ENCODE measurements around the gene CLASP1.
"Not testable (repeated sequence)": the region's sequence is repeated elsewhere in the genome, so short reads cannot be mapped to it uniquely, and the experiment has no call there.

The CLASP1 gene

DNA sequence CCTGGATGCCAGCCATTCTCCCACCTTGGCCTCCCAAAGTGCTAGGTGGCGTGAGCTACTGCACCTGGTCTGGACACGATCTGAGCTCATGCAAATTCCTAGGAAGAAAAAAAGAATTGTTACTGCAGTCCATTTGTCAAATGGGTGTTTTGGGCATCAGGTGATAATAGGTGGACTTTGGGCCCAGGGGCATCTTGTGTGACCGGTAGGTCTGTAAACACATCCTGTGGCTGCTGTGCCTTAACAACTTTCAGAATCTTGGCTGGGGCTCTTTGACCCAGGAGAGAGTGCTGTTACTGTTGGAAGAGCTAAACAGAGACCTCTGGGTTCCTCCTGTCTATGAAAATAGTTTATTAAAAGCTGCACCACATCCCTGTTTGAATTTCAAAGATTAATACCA is 329.3 kb downstream of the CLASP1 start:
- DNase-seq (ENCODE audit: low read depth in 2 of 2), result no peak
- no peak overlapping the region for H3K4me3 ChIP-seq (replicated peaks in 1 of 2; ENCODE audit: low read depth in 2 of 2, low read length in 2 of 2)
- TF ChIP-seq, protein P1, sequence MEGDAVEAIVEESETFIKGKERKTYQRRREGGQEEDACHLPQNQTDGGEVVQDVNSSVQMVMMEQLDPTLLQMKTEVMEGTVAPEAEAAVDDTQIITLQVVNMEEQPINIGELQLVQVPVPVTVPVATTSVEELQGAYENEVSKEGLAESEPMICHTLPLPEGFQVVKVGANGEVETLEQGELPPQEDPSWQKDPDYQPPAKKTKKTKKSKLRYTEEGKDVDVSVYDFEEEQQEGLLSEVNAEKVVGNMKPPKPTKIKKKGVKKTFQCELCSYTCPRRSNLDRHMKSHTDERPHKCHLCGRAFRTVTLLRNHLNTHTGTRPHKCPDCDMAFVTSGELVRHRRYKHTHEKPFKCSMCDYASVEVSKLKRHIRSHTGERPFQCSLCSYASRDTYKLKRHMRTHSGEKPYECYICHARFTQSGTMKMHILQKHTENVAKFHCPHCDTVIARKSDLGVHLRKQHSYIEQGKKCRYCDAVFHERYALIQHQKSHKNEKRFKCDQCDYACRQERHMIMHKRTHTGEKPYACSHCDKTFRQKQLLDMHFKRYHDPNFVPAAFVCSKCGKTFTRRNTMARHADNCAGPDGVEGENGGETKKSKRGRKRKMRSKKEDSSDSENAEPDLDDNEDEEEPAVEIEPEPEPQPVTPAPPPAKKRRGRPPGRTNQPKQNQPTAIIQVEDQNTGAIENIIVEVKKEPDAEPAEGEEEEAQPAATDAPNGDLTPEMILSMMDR (IDR thresholded peaks at IDR 0.05; ENCODE audit: low read depth, low read length), result no peak

DNA sequence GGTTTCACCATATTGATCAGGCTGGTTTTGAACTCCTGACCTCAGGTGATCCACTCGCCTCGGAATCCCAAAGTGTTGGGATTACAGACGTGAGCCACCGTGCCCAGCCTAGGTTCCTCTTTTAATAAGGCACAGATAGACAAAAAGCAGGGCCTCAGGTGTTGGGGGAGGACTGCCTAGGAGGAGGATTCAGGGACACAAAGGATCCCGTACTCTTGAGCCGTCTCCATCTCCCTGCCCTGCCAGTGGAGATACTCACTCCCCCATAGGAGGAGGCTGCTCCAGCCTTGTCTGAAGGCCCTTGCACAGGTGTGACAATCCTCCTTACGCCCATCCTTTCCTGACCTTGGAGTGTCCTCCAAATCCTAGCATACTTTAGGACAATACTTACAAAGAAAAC is 332.3 kb downstream of the CLASP1 start:
- DNase-seq (ENCODE audit: low read depth in 2 of 2), result no peak
- TF ChIP-seq, protein P1 (IDR thresholded peaks at IDR 0.05; ENCODE audit: low read depth, low read length), result no peak
- H3K4me3 ChIP-seq (replicated peaks in 1 of 2; ENCODE audit: low read depth in 2 of 2, low read length in 2 of 2), result no peak overlapping the region

DNA sequence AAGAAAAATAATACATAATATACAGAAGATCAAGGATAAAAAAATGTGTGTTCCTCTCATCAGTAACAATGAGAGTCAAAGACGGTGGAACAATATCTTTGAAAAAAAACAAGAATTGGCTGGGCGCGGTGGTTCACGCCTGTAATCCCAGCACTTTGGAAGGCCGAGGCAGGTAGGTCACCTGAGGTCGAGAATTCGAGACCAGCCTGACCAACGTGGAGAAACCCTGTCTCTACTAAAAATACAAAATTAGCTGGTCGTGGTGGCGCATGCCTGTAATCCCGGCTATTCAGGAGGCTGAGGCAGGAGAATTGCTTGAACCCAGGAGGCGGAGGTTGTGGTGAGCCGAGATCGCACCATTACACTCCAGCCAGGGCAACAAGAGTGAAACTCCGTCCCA is 335.6 kb downstream of the CLASP1 start:
- DNase-seq (ENCODE audit: low read depth in 2 of 2); H3K4me3 ChIP-seq (replicated peaks in 1 of 2; ENCODE audit: low read depth in 2 of 2, low read length in 2 of 2): not testable (repeated sequence)

DNA sequence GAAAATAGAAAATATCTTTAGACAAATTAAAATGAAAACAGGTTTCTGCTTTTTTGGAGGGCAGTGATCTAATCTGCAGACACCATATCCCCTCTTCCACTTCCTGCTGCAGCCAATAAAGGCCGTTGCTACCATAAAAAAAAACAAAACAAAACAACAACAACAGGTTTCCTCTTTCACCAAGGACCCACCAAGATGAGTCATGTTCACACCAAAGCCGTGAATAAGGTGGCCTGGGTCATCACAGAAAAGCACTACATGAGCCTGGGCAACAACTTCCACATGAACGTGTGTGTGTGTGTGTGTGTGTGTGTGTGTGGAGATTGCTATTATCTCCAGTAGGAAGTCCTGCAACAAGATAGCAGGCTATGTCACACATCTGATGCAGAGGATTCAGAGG is 339.5 kb downstream of the CLASP1 start:
- no peak overlapping the region for H3K4me3 ChIP-seq (replicated peaks in 1 of 2; ENCODE audit: low read depth in 2 of 2, low read length in 2 of 2)
- TF ChIP-seq, protein P1 (IDR thresholded peaks at IDR 0.05; ENCODE audit: low read depth, low read length), result no peak
- DNase-seq (ENCODE audit: low read depth in 2 of 2), result no peak

DNA sequence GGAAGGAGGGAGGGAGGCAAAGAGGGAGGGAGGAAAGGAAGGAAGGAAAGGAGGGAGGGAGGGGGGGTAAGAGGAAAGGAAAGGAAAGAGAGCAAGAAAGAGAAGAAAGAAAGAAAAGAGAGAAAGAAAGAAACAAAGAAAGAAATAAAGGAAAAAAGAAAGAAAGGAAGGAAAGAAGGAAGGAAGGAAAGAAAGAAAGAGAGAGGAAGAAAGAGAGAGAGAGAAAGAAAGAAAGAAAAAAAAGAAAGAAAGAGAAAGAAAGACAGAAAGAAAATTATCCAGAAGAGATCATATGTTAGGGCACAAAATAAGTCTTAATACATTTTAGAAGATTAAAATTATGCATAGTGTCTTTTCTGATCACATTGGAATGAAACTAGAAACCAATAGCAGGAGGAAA is 339.9 kb downstream of the CLASP1 start:
- DNase-seq (ENCODE audit: low read depth in 2 of 2), result no peak
- TF ChIP-seq, protein P1 (IDR thresholded peaks at IDR 0.05; ENCODE audit: low read depth, low read length), result no peak
- H3K4me3 ChIP-seq (replicated peaks in 1 of 2; ENCODE audit: low read depth in 2 of 2, low read length in 2 of 2), result no peak overlapping the region

DNA sequence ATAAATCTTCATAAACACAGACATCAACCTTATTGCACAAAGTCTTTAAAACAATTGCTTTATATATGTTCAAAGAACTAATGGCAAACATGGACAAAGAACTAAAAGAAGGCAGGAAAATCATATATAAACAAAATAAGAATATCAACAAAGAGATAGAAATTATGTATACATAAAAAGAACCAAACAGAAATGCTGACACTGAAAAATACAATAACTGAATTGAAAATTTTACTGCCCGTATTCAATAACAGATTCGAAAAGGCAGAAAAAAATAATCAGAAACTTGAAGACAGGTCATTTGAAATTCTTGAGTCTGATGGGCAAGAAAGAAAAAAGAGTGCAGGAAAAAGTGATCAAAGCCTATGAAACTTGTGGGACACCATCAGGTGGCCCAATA is 342.2 kb downstream of the CLASP1 start:
- TF ChIP-seq, protein P1 (IDR thresholded peaks at IDR 0.05; ENCODE audit: low read depth, low read length), result no peak
- H3K4me3 ChIP-seq (replicated peaks in 1 of 2; ENCODE audit: low read depth in 2 of 2, low read length in 2 of 2), result no peak overlapping the region
- no peak for DNase-seq (ENCODE audit: low read depth in 2 of 2)

DNA sequence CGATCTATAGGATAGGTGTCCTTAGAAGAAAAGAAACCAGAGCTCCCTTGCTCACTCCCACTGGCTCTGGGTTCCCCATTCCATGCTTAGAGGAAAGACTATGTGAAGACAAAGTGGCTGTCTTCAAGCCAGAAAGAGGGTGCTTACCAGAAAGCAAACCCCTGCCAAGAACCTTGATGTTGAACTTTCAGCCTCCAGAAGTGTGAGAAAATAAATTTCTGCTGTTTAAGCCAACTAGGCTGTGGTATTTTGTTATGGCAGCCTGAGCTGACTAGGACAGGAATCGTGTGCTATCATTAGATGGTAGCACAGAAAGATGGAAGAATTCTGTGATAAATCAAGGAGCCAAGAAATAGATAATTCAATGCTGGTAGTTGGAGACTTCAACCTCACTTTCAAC is 344.3 kb downstream of the CLASP1 start:
- DNase-seq (ENCODE audit: low read depth in 2 of 2), result no peak
- no peak overlapping the region for H3K4me3 ChIP-seq (replicated peaks in 1 of 2; ENCODE audit: low read depth in 2 of 2, low read length in 2 of 2)
- TF ChIP-seq, protein P1 (IDR thresholded peaks at IDR 0.05; ENCODE audit: low read depth, low read length), result no peak

Measured in cardiac fibroblast (primary cell).